ENCODE results near the gene PPP1R3D.

The PPP1R3D gene

GRCh38 chr20:59888050-59888449 is 52.1 kb downstream of the PPP1R3D start:
- no peaks in the 10 kb centered on the region for H3K27me3 ChIP-seq (ENCODE audit: insufficient read depth, low read depth)
- H3K9ac ChIP-seq, result no peak overlapping the region
- TF ChIP-seq CTCF (conservative IDR thresholded peaks at IDR 0.05; ENCODE audit: low read depth, low read length), result no peak
- no peak overlapping the region for H3K4me2 ChIP-seq
- peaks cover 12% of the 10 kb centered on the region for H3K4me1 ChIP-seq (ENCODE audit: low read depth, poor library complexity, severe bottlenecking)
- no peak overlapping the region for H3K27ac ChIP-seq
- H3K36me3 ChIP-seq (ENCODE audit: insufficient read depth), result no peaks in the 10 kb centered on the region
- H3K79me2 ChIP-seq (ENCODE audit: insufficient read depth, low read depth), result no peaks in the 10 kb centered on the region
- no peak overlapping the region for H3K4me3 ChIP-seq (IDR thresholded peaks at IDR 0.05; ENCODE audit: insufficient read depth, low read depth, low read length)
- no peak overlapping the region for H2AFZ ChIP-seq (ENCODE audit: low read depth)
- no peaks in the 10 kb centered on the region for H4K20me1 ChIP-seq (ENCODE audit: insufficient read depth)
